Measurements from ENCODE around the gene PLD5. TPM values are rescaled to one million over a fixed set of nuclear protein-coding genes. Genes with fewer than 3 reads are reported as not detected.

Gene PLD5
- polyA plus RNA-seq, 1 experiment, result not detected

DNA sequence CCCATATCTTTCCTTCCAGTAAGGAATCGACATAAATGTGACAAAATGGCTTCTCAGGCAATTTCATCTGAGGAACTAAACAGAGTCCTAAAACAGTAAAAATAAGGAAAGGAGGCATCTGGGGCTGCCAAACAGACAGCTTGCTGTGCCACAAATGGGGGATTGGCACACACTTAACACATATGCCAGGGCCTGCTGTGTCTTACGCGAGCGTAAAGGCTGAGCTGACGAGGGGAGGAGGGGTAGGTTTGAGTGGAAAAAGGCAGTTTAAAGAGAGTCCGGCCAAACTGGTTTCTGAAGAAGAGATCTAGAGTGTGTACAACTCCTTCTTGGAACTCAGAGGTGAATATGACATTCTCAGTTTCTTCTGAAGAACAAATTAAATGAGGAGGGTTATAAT is 281.5 kb downstream of the PLD5 start:
- H3K27ac ChIP-seq (ENCODE audit: low read depth, low read length), result no peak overlapping the region
- H3K27me3 ChIP-seq (ENCODE audit: control insufficient read depth, insufficient read depth, low read length), result no peaks in the 10 kb centered on the region
- H3K4me3 ChIP-seq (ENCODE audit: low read depth, low read length), result no peak overlapping the region
- DNase-seq (ENCODE audit: low read depth, low spot score), result no peak
- H3K9me3 ChIP-seq (ENCODE audit: control insufficient read depth, insufficient read depth, low read length), result peaks cover 20% of the 10 kb centered on the region
- CTCF ChIA-PET, result no interaction called here
- TF ChIP-seq, protein P1, sequence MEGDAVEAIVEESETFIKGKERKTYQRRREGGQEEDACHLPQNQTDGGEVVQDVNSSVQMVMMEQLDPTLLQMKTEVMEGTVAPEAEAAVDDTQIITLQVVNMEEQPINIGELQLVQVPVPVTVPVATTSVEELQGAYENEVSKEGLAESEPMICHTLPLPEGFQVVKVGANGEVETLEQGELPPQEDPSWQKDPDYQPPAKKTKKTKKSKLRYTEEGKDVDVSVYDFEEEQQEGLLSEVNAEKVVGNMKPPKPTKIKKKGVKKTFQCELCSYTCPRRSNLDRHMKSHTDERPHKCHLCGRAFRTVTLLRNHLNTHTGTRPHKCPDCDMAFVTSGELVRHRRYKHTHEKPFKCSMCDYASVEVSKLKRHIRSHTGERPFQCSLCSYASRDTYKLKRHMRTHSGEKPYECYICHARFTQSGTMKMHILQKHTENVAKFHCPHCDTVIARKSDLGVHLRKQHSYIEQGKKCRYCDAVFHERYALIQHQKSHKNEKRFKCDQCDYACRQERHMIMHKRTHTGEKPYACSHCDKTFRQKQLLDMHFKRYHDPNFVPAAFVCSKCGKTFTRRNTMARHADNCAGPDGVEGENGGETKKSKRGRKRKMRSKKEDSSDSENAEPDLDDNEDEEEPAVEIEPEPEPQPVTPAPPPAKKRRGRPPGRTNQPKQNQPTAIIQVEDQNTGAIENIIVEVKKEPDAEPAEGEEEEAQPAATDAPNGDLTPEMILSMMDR (IDR thresholded peaks at IDR 0.05; ENCODE audit: low read depth, low read length), result no peak
- POLR2A ChIA-PET, result no interaction called here

DNA sequence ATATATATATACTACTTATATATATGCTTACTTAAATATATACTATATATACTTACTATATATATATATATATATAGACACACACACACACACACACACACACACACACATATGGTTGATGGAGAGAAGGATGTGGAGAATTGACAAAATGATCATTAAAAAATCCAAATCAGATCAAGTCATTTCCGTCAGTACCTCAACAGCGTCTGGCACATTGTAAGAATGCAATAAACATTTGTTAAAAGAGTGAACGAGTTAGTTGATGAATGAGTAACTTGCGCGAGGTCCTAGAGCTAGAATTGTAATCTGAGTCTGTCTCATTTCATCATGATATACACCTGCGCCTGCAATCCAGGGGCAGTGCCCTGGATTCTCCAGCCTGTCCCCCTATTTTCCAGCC is 282.6 kb downstream of the PLD5 start:
- H3K27me3 ChIP-seq (ENCODE audit: control insufficient read depth, insufficient read depth, low read length), result no peaks in the 10 kb centered on the region
- ChIA-PET POLR2A (no interaction called here), CTCF (no interaction called here)
- DNase-seq (ENCODE audit: low read depth, low spot score), result no peak
- peaks cover 12% of the 10 kb centered on the region for H3K9me3 ChIP-seq (ENCODE audit: control insufficient read depth, insufficient read depth, low read length)
- TF ChIP-seq, protein P1 (IDR thresholded peaks at IDR 0.05; ENCODE audit: low read depth, low read length), result no peak
- no peak overlapping the region for H3K27ac ChIP-seq (ENCODE audit: low read depth, low read length)
- H3K4me3 ChIP-seq (ENCODE audit: low read depth, low read length), result no peak overlapping the region

GRCh38 chr1:242240691-242241090 is 283.8 kb downstream of the PLD5 start:
- H3K4me3 ChIP-seq (ENCODE audit: low read depth, low read length), result no peak overlapping the region
- TF ChIP-seq, protein P1 (IDR thresholded peaks at IDR 0.05; ENCODE audit: low read depth, low read length), result no peak
- ChIA-PET POLR2A (no interaction called here), CTCF (no interaction called here)
- DNase-seq (ENCODE audit: low read depth, low spot score), result no peak
- peaks cover 7% of the 10 kb centered on the region; the same call in 1 of the 2 replicates for H3K9me3 ChIP-seq (ENCODE audit: control insufficient read depth, insufficient read depth, low read length)
- no peaks in the 10 kb centered on the region for H3K27me3 ChIP-seq (ENCODE audit: control insufficient read depth, insufficient read depth, low read length)
- H3K27ac ChIP-seq (ENCODE audit: low read depth, low read length), result no peak overlapping the region

- Histone ChIP-seq H3K27me3 (ENCODE audit: control insufficient read depth, insufficient read depth, low read length) (no peaks in the 10 kb centered on the region), H3K9me3 (ENCODE audit: control insufficient read depth, insufficient read depth, low read length) (peaks cover 7% of the 10 kb centered on the region; the same call in 1 of the 2 replicates), H3K4me3 (ENCODE audit: low read depth, low read length) (no peak overlapping the region), H3K27ac (ENCODE audit: low read depth, low read length) (no peak overlapping the region)
- ChIA-PET CTCF (no interaction called here), POLR2A (no interaction called here)
- TF ChIP-seq, protein P1 (IDR thresholded peaks at IDR 0.05; ENCODE audit: low read depth, low read length), result no peak
- no peak for DNase-seq (ENCODE audit: low read depth, low spot score)
Observed at GRCh38 chr1:242240077-242240476, 284.4 kb downstream of the PLD5 start.

DNA sequence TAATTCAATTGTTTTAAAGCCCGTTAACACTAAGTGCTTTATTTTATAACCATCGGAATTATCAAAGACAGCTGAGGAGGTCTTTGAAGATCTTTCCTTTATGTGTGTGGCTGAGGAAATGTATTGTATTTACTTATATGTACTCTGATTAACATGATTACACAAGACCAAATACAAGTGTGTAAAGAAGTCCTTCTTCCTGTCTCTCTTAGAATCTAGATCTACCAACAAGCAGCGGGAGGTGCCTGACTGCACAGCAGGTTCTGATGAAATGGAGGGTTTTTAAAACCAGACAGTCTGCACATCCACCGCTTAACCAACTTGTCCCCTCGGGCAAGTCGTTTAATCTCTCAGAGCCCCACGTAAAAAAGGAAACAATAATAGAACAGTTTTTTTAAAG is 285.1 kb downstream of the PLD5 start:
- Histone ChIP-seq H3K9me3 (ENCODE audit: control insufficient read depth, insufficient read depth, low read length) (peaks cover 12% of the 10 kb centered on the region; the same call in 1 of the 2 replicates), H3K4me3 (ENCODE audit: low read depth, low read length) (no peak overlapping the region), H3K27me3 (ENCODE audit: control insufficient read depth, insufficient read depth, low read length) (no peaks in the 10 kb centered on the region), H3K27ac (ENCODE audit: low read depth, low read length) (no peak overlapping the region)
- TF ChIP-seq, protein P1 (IDR thresholded peaks at IDR 0.05; ENCODE audit: low read depth, low read length), result no peak
- no peak for DNase-seq (ENCODE audit: low read depth, low spot score)
- ChIA-PET CTCF (no interaction called here), POLR2A (no interaction called here)

Data from AG04450 (cell line).